ENCODE measurements around the gene BICD2.
A peak's percentile ranks its signal among the peaks of the same experiment; 100 is the strongest.
"Not testable (repeated sequence)": the region's sequence is repeated elsewhere in the genome, so short reads cannot be mapped to it uniquely, and the experiment has no call there.

Gene BICD2

DNA sequence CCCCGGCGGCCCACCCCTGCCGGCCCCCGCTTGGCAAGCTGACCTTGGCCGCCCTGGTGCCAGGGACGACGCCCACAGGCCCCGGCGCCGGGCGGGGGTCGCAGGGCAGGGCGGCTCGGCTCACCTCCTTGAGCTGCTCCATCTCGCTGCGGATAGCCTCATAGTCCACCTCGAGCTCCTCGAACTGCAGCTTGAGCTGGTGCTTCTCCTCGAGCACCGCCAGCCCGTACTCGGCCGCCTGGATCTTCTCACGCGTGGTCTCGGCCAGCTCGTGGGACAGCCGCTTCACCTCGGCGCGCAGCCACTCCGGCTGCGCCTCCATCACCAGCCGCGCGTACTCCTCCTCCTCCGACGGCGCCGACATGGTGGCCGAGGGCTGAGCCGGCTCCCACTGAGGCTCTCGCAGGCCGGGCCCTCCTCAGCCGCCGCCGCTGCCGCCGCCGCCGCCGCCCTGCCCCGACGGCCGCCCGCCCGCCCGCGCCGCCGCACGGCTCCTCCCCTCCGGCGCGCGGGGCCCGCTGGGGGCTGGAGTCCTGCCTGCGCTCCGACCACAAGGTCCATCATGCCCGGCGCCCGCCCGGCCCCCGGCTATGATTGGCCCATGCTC lies at the start of gene BICD2:
Gene BICD2, minus strand, starts transcription at position 453 of the 607 bp plus-strand sequence. Its CDS starts 89 bp downstream, at position 364.
- DNase-seq: no peak

DNA sequence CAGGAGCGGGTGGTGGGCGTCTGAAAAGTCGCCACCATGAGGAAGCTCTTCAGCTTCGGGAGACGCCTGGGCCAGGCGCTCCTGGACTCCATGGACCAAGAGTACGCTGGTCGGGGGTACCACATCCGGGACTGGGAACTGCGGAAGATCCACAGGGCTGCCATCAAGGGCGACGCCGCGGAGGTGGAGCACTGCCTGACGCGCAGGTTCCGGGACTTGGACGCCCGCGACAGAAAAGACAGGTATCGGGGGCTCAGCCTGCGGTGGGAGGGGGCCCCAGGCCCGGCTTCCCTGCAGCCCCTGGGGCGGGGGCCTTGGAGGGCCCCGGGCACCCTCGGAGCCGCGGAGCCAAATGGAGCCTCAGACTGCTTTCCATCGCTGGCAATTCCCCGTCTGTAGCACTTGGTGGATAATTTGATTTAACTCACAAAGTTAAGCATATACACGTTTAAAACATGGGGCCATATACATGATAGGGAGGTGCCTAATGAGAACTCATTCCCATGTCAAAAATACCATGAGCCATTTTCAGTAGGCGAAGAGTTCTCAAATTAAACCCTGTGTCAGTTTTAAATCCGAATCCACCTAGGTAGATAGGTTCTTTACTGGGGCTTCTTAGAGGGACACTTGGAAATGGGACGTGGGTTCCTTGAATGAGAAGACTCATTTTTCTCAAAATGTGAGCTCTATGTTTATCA lies 45.1 kb upstream of the BICD2 start:
- DNase-seq: not testable (repeated sequence)

DNA sequence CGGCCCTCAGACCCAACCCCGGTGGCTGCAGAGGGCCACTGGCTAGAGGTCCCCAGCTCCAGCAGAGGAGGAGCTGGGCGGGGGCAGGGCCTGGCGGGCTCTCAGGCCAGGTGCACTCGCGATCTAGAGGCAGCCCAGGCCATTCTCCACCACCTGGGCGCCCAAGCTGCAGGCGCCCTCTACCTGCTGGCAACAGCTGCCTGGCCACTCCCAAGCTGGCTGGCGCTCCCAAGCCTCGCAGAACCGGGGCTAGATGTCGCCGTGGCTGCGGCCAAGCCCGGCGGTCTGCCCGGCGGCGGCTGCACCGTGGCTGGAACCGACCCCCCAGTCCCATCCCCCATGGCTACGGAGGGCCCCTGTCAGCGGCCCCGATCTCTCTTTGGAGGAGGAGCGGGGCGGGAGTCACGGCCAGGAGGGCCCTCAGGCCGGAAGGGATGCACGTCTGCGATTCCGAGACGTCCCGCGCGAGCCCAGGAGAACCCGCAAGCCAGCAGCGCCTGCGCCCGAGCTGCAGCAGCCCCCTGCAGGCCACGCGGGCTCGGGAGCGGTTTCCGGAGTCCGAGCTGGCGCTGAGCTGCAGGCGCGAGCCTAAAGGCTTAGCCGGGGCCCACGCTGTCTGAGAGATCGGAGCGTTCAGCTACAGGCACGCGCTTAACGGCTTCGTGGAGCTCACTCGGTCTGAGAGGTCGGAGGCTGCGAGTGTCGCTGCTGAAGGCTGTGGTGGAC lies 44.3 kb upstream of the BICD2 start:
- no peak for DNase-seq

DNA sequence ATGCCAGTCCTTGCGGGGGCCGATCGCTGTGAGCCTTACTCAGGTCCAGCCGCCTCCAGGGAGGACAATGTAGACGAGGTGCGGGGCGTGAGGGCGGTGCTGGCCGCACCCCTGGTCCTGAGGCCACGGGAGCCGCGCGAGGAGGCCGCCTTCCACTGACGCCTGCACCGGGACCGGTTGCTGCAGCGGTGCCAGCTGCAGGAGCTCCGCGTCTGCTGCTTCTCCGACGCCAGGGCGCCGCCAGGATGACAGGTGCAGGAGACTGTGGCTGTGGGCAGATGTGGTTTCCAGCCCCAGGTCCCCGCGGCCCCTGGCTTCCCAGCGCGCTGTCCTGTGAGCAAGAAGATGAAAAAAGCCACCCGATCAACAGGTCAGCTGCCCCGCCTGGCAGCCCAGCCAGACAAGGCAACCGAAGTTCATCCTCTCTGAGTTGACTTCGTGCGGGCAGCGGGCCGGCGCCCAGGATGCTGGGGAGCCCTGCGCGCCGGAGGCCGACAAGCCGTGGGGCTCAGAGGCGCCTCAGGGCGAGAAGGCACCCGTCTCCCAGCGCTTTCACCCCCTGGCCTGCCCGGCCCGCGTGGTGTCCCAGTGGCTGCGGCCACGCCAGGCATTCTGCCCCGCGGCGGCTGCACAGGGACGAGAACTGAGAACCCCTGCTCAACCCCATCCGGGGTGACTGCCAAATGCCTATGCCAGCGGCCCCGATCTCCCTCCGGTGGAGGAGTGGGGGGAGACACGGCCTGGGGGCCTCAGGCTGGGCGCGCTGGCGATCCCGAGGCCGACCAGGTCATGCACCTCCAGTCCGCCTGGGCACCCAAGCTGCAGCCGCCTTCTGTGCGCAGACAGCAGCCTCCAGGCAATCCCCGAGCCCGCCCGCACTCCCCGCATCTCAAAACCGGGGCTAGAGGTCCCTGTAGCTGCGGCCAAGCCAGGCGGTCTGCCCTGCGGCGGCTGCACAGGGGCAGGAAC lies 43.4 kb upstream of the BICD2 start:
- DNase-seq: no peak

DNA sequence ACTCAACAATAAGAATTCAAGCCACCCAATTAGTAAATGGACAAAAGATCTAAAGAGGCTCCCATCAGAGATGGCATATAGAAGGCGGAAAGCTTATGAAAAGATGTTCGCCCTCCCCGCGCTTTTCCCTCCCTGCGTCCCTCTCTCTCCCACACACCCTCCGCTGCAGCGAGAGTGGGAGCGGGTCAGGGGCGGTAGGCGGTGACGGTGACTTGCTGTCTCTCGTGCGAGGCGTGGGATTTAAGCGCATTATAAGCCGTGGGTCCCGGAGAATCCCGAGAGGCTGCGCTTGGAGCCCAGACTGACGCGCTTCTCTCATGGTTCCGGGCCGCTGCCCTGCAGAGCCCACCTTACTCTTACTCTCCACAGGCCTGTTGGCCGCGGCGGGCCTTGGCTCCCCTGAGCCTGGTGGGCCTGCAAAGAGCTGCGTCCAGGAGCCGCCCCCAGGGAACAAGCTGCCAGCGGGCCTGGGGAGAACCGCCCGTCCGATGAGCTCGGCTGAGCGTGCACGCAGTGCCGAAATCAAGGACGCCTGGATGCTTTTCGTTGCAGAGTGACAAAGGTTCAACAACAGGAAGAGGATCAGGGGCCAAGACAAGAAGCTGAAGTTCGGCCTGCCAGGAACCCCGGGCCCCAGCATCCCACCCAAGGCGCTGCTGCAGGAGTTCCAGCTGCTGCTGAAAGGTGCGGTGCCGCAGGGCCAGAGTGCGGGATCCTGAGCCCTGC lies 42.6 kb upstream of the BICD2 start:
- no peak for DNase-seq

DNA sequence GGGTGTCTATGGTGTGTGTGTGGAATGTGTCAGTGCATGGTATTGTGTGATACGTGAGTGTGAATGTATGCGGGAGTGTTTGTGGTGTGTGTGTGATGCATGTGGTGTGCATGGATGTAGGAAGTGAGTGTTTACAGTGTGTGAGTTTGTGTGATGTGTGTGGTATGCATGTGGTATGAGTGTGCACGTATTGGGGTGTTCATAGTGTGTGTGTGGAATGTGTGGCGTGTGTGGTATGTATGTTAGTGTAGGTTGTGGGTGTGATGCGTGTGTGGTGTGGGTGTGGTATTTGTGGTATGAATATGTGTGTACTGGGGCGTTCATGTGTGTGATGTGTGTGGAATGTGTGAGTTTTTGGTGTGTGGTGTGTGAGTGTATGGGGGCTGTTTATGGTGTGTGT lies 40.1 kb upstream of the BICD2 start:
- no peak for DNase-seq

DNA sequence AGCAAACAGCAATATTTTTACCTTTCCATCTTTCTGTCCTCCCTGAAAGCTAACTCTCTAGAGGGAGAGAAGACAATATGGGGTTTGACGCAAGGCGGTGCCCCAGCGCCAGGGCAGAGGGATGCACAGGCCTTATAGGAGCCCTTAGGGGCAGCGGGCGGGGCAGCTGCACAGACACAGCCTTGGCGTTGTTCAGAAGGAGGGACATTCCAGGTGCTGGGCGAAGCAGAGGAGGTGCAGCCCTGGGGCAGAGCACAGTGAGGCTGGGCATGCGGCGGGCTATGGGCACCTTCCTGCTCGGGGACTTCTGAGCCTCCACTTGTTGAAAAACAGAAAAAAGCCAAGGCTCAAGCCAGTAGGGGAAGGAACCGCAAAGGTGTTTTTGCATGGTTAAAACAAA lies 33.7 kb upstream of the BICD2 start:
- DNase-seq: no peak

DNA sequence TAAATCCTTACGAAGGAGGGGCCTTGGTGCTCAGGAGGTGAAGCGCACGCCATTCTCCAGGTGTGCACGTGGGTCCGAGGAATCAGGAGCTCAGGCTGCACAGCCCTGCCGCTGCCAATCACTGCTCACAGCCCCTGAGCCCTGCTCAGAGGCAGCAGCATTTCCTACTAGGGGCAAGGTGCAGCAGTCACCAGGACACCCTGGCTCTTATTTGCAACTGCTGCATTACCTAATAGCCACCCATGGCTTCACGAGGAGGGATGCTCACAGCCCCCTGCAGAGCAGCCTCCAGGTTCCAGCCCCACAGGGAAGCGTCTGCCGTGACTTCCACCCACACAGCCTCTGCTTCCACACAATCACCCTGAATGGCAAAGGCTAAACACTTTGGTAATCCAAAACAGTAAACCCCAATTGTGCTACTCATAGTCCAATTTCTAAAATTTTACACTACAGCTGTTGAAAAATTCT lies 31.7 kb upstream of the BICD2 start:
- not testable (repeated sequence) for DNase-seq

DNA sequence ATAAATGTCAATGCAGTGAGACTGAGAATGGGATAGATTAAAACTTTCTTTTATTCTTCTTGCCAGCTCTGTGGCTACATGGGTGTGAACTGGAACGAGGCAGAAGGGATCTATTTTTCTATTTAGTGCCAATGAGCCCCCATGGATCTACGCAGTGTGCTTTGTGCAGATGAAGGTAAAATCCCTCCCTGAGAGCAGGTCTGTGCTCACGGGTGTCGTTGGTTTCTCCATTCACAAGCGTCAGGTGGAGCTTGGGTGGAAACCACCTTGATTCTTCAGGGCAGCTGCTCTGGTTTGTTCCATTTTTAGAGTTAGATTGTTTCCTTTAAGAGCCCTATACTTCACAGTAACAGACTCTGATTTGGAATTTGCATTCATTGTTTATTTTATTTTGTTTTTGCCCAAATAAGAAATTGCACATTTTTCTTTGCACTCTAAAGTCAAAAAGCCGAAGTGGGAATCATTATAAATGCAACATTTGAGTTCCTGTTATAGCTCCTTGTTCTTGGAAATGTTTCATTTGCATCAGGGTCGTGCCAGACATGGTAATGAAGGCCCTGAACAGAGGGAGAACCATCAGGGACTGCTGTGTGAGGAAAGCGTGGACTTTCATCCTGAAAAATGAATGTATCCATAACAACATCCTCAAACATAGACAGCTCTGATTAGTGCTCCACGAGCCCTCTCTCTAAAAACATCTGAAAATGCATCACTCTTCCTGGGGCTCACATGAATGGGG lies 31.1 kb upstream of the BICD2 start:
- no peak for DNase-seq

DNA sequence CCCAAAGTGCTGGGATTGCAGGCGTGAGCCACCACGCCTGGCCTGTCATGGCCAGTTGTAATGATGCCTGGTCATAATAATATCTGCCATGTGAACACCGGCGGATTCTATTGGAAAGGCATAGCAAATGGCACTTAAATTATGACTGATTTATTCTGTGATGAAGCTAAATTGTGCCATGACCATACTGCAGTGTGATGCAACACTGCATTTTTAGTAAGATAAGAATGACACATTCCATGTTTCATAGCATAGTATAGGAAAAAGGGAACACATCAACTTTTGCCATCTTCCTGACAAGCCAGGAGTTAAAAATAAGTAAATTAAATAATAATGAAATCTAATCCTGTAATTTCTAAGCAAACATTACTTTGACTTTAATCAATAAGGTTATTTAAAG lies 30.4 kb upstream of the BICD2 start:
- no peak for DNase-seq

DNA sequence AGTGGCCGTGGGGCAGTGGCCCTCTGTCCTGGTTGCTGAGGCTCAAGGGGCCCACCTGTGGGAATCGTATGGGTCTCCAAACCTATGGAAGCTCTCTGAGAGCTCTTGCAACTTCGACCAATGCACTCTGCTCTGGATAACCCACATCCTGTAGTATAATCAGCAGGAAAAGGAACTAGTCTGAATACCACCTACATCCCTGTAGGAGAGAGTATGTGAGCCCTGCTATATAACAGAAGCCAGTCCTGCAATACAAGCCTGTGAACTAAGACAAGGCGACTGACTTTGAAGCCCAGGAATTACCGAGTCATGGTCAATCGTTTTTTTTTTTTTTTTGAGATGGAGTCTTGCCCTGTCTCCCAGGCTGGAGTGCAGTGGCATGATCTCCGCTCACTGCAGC lies 29.8 kb upstream of the BICD2 start:
- no peak for DNase-seq

DNA sequence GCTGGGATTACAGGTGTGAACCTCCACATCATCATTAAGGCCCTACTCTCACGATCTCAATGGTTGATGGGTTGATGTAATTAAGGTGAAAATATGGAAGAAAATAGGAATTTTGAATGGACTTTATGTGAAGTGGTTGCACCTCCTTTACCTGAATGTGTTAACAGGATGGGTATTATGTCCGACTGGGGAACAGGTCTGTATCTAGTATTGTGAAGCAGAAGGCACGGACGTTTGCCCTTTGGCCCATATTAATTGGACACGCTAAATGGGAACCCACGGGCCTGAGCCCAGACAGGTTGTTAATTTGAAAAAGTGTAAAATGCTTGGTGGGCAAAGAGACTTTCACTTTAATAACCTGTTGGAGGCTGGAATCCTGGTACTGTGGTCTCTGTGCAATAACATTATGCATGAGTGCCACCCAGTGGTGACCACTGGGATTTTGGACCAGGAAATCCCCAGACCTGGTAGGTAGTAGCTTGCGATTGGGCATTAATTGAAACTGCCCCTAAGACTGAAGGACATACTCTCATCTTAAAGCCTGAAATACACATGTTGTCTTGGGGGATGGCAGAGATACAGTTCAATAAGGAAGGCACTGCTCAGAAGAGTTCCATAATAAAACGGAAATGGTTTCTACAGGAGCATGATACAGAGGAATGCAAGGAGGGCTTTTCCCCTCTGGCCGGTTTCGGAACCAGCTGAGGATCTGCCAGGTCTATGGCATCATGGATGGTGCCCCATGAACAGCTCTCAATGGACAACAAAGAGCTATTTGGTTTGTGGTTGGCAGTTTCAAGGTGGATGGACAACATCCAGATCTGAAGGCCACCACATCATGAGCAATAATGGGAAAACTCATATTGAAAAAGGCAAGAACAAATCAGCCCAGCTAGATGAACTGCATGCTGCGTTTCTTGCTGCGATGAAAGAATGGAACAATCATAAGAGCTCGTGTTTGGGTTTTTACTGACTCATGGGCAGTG lies 26.2 kb upstream of the BICD2 start:
- DNase-seq: peak; percentile 72

DNA sequence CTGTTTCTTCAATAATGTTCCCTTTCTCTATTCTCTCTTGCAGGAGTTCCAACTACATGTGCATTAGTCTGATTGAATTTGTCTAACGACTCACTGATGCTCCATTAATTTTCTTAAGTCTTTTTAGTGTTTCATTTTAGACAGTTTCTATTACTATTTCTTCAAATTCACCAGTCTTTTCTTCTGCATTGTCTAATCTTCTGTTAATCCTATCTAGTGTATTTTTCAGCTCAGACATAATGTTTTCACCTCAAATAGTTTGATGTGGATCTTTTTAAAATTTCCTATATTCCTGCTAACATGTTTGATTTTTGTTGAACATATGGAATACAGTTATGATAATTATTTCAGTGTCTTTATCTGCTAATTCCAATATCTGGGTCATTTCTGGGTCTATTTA lies 21.7 kb upstream of the BICD2 start:
- DNase-seq: no peak

DNA sequence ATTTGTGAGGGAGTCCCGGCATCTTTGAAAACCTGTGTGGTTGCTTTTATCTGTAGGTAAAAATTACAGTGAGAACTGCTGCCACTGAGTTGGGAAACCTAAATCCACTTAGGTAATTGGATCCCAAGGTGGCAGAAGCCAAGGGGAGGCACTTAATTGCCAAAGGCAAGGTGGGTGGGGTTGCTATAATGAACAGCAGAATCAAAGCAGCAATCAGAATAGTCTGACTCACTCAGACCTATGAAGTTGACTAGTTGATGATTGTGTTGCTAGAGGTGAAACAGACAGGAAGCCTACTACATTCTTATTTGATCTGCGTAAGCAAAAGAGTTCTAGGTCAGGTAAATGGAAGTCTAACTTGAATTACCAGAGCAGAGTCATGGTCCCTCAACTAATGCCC lies 17.3 kb upstream of the BICD2 start:
- no peak for DNase-seq

DNA sequence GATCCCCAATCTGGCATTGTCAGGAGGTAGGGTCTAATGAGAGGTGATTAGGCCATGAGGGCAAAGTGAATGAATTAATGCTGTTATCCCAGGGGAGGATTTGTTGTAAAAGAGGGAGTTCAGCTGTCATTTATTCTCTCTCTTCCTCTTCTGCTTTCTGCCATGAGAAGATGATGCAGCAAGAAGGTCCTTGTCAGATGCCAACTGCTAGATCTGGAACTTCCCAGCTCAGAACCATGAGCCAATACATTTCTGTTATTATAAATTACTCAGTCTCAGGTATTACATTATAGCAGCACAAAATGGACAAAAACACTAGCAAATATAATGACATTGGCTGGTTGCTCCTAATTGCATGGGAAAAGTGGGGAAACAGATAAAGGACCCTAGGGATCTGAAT lies 15.6 kb upstream of the BICD2 start:
- no peak for DNase-seq

DNA sequence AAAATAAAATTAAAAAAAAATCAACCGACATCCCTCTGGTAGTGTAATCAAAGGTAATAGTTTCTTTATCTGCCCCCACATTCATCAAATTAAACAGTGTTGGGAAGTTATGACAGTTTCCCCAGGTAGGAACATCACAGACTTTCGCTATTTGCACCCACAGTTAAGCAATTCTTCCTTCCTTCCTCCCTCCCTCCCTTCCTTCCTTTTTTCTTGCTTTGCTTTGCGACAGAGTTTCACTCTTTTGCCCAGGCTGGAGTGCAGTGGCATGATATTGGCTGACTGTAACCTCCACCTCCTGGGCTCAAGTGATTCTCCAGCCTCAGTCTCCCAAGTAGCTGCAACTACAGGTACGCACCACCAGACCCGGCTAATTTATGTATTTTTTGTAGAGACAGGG lies 10.8 kb upstream of the BICD2 start:
- DNase-seq: no peak

DNA sequence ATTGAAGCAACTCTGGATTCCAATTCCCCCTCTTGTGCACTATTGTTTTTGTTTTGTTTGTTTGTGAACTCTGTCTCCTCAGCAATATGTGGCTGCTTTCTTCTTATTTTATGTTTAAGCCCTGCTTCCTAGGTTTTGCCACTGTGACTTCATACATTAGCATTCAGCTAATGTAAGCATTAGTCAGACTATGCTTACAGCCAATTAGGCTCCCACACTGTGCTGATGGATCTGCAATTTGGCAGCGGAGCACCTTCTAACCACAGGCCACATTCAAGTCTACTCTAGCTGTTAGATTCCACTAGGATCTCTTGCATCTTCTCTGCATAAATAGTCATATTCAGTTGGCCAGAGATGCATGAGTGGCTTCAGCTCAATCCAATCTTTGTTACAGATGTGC lies 9.6 kb upstream of the BICD2 start:
- no peak for DNase-seq

DNA sequence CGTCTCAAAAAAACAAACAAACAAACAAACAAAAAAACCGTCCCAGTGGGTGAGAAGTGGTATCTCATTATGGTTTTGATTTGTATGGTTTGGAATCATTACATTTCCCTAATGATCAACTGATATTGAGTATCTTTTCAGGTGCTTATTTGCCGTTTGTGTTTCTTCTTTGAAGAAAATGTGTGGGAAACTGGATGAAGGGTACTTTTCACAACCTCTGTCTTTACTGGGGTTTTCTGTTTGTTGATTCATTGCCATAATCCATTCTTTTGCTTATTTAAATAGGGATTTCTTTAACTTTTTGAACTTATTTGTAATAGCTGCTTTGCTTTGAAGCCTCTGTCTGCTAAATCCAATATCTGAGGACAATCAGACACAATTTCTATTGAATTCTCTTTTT lies 9.2 kb upstream of the BICD2 start:
- no peak for DNase-seq

DNA sequence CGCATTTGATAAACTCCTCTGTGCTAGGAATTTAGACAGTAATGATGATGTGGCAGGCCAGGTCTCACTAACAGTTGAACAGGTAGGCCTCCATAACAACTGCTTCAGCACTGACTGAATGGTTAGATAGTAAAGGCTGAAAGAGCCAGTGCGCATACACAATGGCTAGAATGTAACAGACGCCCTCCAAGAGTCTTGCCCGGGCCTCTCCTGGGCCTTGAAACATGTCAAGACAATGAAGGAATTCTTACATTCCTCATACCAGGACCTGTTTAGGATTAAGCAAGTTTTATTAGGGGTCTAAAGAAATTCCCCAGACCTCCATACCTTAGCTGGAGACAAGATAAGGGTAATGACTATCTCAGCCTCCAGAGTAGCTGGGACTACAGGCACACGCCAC lies 6.7 kb upstream of the BICD2 start:
- no peak for DNase-seq

DNA sequence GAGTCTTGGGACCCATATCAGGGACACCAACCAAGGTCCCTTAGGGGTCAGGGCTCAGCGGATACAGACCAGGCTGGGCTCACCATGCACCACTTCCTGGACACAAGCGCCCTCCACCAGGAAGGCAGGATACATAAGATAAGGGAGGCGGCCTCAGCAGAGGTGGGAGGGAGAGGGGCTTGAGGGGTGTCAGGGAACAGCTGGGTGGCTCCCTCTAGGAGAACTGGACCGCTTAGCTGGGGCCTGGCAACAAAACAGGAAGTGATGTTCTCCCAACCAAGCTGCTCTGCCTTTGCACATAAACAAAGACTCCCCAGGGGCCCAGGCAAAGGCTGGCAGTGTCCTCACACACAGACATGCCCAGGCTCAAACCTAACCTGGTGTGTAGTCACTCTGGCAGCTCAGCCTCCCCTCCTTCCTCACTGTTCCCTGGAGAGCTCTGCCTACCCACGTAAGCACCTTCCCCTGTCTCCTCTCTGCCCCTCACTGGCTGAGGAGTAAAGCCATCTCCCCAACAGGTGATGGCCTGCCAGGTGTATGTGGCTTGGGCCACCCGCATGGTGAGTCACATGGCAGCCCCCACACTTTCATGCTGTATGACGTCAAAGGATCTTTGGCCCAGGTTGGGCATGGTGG lies 5.8 kb upstream of the BICD2 start:
- DNase-seq: no peak
